ENCODE results near the gene KCNQ1OT1.

The KCNQ1OT1 gene

GRCh38 chr11:2736577-2737225 lies 36.9 kb upstream of the KCNQ1OT1 start:
- no peak for DNase-seq

- no peak for DNase-seq
These were observed 35.3 kb upstream of the KCNQ1OT1 start for GRCh38 chr11:2735053-2735589.

GRCh38 chr11:2734181-2735052 lies 34.6 kb upstream of the KCNQ1OT1 start:
- DNase-seq, result no peak

DNA sequence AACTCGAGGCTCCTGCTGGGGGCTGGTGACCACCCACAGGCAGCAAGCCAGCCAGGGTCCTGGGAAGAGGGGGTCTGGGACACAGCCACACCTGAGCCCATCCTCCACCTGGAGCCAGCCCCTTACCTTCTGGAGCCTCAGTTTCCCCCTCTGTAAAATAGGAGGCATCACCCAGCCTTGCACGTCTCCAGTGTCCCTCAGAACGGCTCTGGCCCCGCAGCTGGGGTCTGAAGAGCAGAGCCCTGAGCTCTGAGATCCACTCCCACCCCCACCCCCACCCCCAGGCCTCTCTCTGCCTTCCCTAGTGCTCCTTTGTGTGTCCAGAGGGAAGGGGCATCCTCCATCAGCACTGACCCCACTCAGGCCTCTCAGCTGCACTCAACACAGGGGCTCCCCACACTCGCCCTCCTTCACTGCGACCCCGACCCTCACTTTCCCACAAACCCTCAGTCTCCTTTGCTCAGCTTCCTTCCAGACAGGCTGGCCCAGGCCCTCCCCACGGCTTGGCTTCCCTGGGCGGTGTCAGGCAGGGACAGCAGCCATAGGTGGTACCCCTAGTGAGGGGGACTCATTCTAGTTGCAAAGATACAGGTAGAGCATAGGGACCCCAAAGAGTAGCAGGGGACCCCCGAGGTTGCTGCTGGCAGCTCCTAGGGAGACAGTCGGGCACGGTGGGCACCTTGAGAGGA lies 33.3 kb upstream of the KCNQ1OT1 start:
- no peak for DNase-seq

- no peak for DNase-seq
These were observed 32.6 kb upstream of the KCNQ1OT1 start for GRCh38 chr11:2732261-2732939.

GRCh38 chr11:2731130-2732125 lies 31.6 kb upstream of the KCNQ1OT1 start:
- no peak for DNase-seq

DNA sequence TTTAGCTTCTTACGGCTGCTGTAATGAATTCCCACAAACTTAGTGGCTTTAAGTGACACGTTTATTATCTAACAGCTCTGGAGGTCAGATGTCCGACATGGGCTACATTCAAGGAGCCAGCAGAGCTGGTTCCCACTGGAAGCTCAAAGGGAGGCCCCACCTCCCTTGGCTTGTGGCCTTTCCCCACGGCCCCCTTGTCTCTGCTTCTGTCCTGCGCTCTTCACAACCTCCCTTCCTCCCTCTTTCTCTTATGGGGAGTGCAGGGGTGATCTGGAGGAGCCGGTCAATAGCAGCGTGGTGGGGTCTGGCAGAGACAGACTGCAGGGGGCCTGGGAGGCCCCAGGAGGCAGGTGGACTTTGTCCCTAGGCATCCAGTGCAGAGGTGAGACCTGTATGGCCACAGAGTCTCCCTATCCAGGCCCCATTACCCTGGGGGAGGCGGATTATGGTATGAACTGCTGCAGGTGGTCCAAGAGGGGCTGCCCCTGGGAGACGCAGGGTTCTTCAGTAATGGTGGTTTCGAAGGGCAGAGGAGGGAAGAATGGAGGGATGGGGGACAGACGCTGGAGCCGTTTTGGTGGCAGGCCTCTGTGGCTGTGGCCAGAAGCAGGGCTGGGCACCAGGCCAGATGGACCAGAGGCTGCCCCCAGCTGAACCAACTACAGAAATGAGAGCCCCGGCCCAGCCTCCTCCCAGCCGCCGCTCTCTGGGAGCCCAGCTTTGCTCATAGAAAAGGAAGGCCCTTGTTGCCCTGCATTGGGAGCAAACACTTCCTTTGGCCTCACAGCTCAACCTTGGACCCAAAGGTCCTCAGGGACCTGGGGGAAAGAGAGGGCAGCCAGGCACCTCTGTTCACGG lies 30.7 kb upstream of the KCNQ1OT1 start:
- no peak for DNase-seq

GRCh38 chr11:2729841-2730240 lies 30.0 kb upstream of the KCNQ1OT1 start:
- no peak for DNase-seq

GRCh38 chr11:2728663-2729332 lies 29.0 kb upstream of the KCNQ1OT1 start:
- peak; percentile 63 to 87 for DNase-seq

GRCh38 chr11:2728128-2728662 lies 28.4 kb upstream of the KCNQ1OT1 start:
- no peak for DNase-seq

DNA sequence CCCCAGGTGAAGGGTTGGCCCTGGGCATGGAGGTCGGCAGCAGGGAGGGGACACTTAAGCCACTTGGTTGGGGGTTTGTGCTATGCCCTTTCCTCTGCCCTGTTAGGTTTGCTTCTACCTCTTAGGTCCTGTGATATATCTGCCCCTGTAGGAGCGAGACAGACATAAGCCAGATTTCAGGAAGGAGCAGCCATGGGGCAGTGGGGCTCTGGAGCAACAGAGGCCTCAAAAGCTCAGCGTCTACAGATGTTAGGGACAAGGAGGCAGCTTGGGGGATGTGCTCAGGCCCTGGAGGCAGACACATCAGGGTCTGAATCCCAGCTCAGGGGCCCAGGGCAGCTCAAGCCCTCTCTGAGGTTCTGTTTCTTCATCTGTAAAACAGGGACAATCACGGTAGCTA lies 27.2 kb upstream of the KCNQ1OT1 start:
- no peak for DNase-seq

DNA sequence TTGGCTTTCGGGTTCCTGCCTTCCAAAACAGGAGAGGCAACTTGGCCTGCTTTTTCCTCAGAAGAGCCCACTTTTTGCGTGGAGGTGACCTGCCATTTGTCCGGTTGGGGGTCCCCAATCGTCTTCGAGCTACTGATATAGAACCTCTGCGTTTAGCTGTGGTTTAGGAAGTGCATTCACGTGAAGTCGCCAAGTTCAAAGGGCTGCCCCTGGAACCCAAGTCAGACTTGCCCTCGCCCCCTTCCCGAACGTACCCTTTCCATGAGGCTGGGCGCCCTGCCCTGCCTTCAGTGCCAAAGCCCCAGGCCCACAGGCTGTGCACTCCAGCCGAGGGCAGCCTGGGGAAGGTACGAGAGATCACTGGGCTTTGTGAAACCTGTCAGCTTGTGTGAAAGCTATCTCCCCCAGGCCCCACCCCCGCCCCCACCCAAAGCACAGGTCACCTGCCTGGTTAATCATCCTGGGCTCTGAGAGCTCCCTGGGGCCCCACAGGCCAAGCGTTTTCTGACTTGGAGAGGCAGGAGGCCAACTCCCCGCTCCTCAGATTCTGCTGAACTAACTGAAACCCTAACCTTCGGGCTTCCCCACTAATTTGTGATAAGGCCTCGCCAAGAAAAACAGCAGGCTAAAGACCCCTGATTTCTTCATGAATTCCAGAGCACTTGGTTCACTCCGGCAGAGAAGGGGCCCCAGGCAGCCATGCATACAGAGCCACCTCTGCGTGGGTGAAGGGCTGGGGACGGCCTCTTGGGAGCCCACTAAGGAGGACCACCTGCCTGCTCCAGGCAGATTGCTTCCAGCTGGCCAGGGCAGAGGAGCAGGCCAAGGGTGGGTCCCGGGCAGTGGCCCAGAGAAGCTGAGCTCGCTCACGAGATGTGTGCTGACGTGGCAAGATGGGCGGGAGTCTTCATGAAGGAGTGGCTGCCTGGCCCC lies 25.8 kb upstream of the KCNQ1OT1 start:
- DNase-seq, result no peak

- no peak for DNase-seq
These were observed 25.0 kb upstream of the KCNQ1OT1 start for GRCh38 chr11:2724653-2725367.

GRCh38 chr11:2724104-2724503 lies 24.3 kb upstream of the KCNQ1OT1 start:
- no peak for DNase-seq

- no peak for DNase-seq
These were observed 23.2 kb upstream of the KCNQ1OT1 start for GRCh38 chr11:2722955-2723354.

- no peak for DNase-seq
These were observed 21.6 kb upstream of the KCNQ1OT1 start for GRCh38 chr11:2721210-2721916.

Measured in NCI-H526 (cell line).